GM12874 (cell line): ENCODE results near the gene FAM186B.
A peak's percentile ranks its signal among the peaks of the same experiment; 100 is the strongest.

ENCODE experiments used
- TF ChIP-seq, protein P1 (sequence below): IDR thresholded peaks from 2 replicates; pipeline ENCODE4 v1.5.1; 2011; ENCODE audit warnings: low read depth, mild to moderate bottlenecking, control low read depth, low read length, moderate library complexity; ENCODE audit not compliant: insufficient read depth

FAM186B gene

DNA sequence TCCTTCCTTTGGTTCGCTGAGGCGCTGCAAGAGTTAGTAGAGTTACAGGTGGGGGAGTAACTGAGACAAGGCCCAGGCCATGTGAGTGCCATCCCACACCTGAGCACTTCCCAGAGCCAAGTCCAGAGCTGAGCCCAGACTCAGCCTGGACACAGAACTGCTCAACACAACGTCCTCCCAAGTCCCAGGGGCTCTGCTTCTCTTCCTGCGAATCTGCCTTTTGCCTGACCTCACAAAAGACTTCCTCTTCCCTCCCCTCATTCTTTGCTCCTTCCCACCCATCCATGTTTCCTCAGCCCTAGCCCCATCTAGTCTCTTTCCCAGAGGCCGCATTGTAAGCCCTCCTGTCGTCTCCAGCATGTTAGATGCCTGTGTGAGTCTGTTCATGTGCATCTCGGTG lies 20.8 kb downstream of the FAM186B start:
- TF ChIP-seq, protein P1, sequence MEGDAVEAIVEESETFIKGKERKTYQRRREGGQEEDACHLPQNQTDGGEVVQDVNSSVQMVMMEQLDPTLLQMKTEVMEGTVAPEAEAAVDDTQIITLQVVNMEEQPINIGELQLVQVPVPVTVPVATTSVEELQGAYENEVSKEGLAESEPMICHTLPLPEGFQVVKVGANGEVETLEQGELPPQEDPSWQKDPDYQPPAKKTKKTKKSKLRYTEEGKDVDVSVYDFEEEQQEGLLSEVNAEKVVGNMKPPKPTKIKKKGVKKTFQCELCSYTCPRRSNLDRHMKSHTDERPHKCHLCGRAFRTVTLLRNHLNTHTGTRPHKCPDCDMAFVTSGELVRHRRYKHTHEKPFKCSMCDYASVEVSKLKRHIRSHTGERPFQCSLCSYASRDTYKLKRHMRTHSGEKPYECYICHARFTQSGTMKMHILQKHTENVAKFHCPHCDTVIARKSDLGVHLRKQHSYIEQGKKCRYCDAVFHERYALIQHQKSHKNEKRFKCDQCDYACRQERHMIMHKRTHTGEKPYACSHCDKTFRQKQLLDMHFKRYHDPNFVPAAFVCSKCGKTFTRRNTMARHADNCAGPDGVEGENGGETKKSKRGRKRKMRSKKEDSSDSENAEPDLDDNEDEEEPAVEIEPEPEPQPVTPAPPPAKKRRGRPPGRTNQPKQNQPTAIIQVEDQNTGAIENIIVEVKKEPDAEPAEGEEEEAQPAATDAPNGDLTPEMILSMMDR, result no peak

DNA sequence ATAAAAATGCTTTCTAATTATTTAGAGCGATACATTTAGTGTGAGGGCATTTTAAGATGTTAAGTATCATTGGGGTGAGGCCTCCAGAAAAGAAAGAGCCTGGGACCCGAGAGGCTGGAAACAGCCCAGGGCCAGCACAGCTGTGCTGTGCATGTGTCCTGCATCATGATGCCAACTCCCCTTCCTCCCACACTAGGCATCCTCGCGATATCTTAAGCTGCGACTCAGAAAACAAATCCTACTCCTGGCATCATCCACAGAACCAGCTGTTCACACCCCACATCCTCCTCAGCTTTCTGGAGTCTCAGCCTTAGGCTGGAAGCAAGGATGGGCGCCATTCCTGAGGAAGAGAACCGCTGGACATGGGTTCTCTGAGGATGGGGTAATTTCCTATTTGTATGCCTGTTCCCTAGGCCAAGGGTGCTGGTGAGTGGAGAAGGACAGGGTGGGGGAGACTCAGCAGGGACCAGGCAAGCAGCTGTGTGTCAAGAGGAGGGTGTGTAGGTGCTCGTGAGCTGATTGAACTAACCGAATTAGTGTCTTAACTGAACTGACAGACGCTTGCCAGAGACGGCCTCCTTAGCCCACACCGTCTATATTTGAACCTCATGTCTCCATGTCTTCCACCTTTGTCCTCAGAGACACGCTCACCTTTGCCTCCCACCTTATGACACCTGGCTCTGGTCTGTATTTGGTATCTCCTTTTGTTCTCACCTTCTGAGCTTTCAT lies 21.9 kb downstream of the FAM186B start:
- TF ChIP-seq, protein P1, result no peak

DNA sequence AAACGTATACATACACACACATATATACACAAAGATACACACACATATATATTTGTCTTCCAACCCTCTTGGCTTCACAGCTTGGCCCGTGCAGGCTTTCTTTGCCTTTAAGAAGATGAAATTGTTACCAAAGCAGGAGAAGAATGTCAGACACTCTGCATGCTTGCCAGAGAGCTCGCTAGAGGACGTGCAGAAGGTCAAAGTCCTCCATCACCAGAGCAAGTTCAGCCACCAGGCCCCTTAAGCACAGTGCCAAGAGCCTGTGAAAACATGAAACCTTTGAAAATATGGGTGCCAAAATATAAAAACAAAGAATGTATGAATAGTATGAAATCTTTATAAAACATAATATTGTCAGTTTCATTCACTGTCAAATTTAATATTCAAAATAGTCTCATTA lies 22.6 kb downstream of the FAM186B start:
- TF ChIP-seq, protein P1, result no peak

DNA sequence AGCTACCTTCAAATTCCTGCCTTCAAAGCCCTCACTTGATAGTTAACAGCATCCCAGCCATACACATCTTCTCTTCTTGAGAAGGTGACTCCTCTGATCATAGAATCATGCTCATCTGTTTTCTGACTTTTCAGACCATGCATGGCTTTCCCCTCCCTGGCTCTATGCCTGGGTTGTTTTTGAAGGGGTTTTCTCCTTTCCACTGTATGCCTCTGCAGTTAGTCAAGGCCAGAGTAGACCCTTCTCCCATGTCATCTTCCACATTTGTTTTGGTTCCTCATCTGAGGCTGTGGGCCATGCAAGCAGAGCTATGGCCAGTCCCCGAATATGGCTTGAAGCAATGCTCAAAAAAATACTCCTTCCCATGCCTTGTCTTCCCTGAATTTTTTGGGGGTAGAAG lies 23.2 kb downstream of the FAM186B start:
- TF ChIP-seq, protein P1, result no peak

DNA sequence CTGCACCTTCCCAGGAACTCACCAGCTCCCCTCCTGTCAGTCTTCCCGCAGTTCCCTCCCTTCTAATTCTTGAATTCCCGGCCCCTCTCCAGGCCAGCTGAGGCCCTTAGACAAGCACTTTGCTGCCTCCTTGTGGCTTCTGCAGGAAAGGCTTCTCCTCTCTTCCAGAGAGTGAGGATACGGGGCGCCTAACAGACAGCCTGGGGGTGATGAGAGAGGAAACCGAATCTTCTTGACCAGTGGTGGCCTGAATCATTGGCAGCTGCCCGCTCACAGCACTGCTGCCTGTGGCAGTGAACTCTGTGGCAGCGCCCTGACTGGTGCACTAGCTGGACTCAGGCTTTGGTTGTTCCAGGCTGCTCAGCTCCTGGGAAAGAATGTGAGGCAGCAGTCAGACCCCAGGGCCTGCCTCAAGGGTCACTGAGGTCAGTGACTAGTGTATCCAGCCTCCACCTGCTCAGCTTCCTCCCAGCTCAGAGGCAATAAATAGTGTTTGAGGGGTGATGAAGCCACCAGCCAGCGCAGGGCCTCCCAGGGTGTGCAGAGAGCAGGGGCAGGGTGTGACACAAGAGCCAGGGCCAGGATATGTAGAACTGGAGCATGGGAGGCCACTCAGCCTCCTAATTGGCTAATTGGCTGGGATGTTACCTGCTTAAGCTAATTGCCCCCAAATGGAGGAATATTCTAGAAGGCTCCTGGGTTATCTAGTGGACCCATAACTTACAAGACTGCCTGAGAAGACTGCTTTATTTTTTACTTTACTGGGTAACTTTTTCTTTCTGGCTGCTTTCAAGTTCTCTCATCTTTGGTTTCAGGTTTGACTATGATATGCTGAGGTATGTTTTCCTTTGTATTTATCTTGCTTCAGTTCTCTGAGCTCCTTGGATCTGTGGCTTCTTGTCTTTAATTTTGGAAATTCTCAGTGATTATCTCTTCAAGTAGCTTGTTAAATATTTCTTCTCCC lies 24.6 kb downstream of the FAM186B start:
- TF ChIP-seq, protein P1, result peak; percentile 85

DNA sequence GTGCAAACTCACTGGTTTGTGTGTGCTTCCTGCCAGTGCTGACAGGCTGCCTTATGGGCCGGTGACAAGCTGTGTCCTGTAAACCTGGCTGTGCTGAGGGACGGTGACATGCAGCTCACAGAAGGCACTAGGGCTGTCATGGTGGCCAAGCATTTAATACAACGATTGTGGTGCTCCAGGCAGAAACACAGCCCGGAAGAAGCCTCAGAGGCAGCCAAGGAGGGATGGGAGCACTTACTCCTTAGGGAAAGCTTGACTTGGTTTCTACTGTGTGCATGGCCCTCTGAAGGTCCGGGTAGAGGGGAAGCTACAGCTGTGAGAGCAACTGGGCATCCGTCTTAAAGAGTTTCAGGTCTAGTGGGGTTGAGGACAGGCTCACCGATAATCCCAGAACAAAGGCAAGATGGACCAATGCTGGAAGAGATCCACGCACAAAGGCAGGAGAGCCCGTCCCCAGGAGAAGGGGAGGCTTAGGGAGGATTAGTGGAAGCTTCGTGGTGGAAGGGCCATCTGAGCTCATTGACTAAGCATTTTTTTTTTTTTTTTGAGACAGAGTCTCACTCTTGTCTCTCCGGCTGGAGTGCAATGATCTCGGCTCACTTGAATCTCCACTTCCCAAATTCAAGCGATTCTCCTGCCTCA lies 26.8 kb downstream of the FAM186B start:
- TF ChIP-seq, protein P1, result no peak
